ENCODE results near the gene NPHP1. TPM values are rescaled to one million over a fixed set of nuclear protein-coding genes. Genes with fewer than 3 reads are reported as not detected.
A peak's percentile ranks its signal among the peaks of the same experiment; 100 is the strongest.
"Not testable (repeated sequence)": the region's sequence is repeated elsewhere in the genome, so short reads cannot be mapped to it uniquely, and the experiment has no call there.

The NPHP1 gene
- total RNA-seq, 2 donors from 2014 or later = 8.4 to 10.6 TPM

GRCh38 chr2:110167326-110168000 is 37.4 kb downstream of the NPHP1 start:
- Histone ChIP-seq H3K9ac (ENCODE audit: extremely low read depth, low read length, poor library complexity, severe bottlenecking) (no peak overlapping the region), H3K9me3 (ENCODE audit: control insufficient read depth, low read length) (no peaks in the 10 kb centered on the region), H3K27me3 (ENCODE audit: control insufficient read depth, insufficient read depth, low read length, poor library complexity, severe bottlenecking) (no peaks in the 10 kb centered on the region), H3K36me3 (ENCODE audit: control insufficient read depth, insufficient read depth, low read length) (no peaks in the 10 kb centered on the region), H3K27ac (ENCODE audit: low read depth, low read length) (no peak overlapping the region), H3K4me3 (ENCODE audit: low read length) (no peak overlapping the region), H3K4me1 (ENCODE audit: control insufficient read depth, insufficient read depth, low read length) (no peaks in the 10 kb centered on the region)
- peaks cover 10% of the 10 kb centered on the region for H3K4me1 Mint-ChIP-seq
- H3K9me3 Mint-ChIP-seq = no peaks in the 10 kb centered on the region
- DNase-seq = peak; percentile 55
- TF ChIP-seq, protein P1, sequence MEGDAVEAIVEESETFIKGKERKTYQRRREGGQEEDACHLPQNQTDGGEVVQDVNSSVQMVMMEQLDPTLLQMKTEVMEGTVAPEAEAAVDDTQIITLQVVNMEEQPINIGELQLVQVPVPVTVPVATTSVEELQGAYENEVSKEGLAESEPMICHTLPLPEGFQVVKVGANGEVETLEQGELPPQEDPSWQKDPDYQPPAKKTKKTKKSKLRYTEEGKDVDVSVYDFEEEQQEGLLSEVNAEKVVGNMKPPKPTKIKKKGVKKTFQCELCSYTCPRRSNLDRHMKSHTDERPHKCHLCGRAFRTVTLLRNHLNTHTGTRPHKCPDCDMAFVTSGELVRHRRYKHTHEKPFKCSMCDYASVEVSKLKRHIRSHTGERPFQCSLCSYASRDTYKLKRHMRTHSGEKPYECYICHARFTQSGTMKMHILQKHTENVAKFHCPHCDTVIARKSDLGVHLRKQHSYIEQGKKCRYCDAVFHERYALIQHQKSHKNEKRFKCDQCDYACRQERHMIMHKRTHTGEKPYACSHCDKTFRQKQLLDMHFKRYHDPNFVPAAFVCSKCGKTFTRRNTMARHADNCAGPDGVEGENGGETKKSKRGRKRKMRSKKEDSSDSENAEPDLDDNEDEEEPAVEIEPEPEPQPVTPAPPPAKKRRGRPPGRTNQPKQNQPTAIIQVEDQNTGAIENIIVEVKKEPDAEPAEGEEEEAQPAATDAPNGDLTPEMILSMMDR (conservative IDR thresholded peaks at IDR 0.05) = no peak
- H3K36me3 Mint-ChIP-seq (ENCODE audit: low read depth) = no peaks in the 10 kb centered on the region
- H3K4me3 Mint-ChIP-seq = no peak overlapping the region
- H3K27me3 Mint-ChIP-seq (ENCODE audit: insufficient read depth) = no peaks in the 10 kb centered on the region
- H3K27ac Mint-ChIP-seq = no peak overlapping the region
- WGBS, 2 experiments (ENCODE audit: insufficient coverage in 1 of 2, insufficient read length in 1 of 2) = 47 to 60% methylated on average over 4 to 5 of the region's 5 CpGs

DNA sequence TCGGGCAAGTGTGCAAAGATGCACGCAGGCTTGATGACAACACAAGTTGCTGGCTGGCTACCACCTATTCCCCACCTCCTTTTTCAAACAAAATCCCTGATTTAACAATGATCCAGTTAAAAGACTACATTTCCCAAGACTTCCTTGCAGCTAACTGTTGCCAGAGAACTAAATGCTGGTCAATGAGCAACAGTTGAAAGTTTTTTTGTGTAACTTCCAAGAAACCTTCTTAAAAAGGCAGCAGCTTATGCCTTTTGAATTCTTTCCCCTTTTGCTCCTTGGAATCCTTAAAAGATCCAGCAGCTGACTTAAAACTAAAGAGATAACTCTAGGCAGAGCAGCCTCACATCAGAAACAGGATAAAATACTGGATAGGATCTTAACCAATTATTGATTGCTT is 38.5 kb downstream of the NPHP1 start:
- Histone ChIP-seq H3K4me1 (ENCODE audit: control insufficient read depth, insufficient read depth, low read length) (no peaks in the 10 kb centered on the region), H3K4me3 (ENCODE audit: low read length) (no peak overlapping the region), H3K36me3 (ENCODE audit: control insufficient read depth, insufficient read depth, low read length) (no peaks in the 10 kb centered on the region), H3K9me3 (ENCODE audit: control insufficient read depth, low read length) (no peaks in the 10 kb centered on the region), H3K27me3 (ENCODE audit: control insufficient read depth, insufficient read depth, low read length, poor library complexity, severe bottlenecking) (no peaks in the 10 kb centered on the region), H3K27ac (ENCODE audit: low read depth, low read length) (no peak overlapping the region), H3K9ac (ENCODE audit: extremely low read depth, low read length, poor library complexity, severe bottlenecking) (no peak overlapping the region)
- H3K4me3 Mint-ChIP-seq = no peak overlapping the region
- H3K27me3 Mint-ChIP-seq (ENCODE audit: insufficient read depth) = no peaks in the 10 kb centered on the region
- TF ChIP-seq, protein P1 (conservative IDR thresholded peaks at IDR 0.05) = no peak
- H3K9me3 Mint-ChIP-seq = no peaks in the 10 kb centered on the region
- 76 to 89% methylated on average over 2 of the region's 2 CpGs for WGBS, 2 experiments (ENCODE audit: insufficient coverage in 1 of 2, insufficient read length in 1 of 2)
- H3K27ac Mint-ChIP-seq = no peak overlapping the region
- no peak for DNase-seq
- no peaks in the 10 kb centered on the region for H3K36me3 Mint-ChIP-seq (ENCODE audit: low read depth)
- peaks cover 10% of the 10 kb centered on the region for H3K4me1 Mint-ChIP-seq

DNA sequence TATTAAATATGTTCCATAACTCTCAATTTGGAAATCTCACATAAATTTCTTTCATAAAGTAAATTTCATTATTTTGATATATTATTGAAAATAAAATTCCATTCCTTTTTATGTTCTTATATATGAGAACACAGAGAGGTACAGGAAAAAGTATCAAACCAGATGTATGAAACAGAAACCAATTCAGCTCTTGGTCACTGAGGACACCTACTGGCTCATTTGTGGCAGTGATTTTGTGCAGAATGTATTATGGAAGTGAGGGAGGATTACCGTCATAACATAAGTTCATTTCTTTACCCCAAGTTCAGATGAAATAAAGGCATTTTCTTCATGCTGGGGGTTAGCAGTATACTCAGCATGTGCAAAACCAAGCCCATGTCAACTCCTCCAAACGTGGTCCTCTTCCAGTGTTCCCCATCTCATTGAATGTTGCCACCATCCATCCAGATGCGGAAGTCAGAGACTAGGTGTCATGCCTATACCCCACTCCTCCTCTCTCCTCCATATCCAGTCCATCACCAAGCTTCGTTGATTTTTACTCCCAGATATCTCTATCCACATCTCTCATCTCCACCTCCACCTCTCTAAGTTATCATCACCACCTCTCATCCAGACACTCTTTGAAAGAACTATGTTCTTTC is 47.5 kb downstream of the NPHP1 start:
- no peak for DNase-seq
- TF ChIP-seq, protein P1 (conservative IDR thresholded peaks at IDR 0.05) = peak; percentile 87
- Histone ChIP-seq H3K27me3 (ENCODE audit: control insufficient read depth, insufficient read depth, low read length, poor library complexity, severe bottlenecking) (no peaks in the 10 kb centered on the region), H3K4me1 (ENCODE audit: control insufficient read depth, insufficient read depth, low read length) (no peaks in the 10 kb centered on the region), H3K9me3 (ENCODE audit: control insufficient read depth, low read length) (peaks cover 28% of the 10 kb centered on the region), H3K4me3 (ENCODE audit: low read length) (no peak overlapping the region), H3K9ac (ENCODE audit: extremely low read depth, low read length, poor library complexity, severe bottlenecking) (no peak overlapping the region), H3K36me3 (ENCODE audit: control insufficient read depth, insufficient read depth, low read length) (no peaks in the 10 kb centered on the region), H3K27ac (ENCODE audit: low read depth, low read length) (no peak overlapping the region)
- no peak overlapping the region for H3K27ac Mint-ChIP-seq
- H3K36me3 Mint-ChIP-seq (ENCODE audit: low read depth) = peaks cover 15% of the 10 kb centered on the region
- no peaks in the 10 kb centered on the region for H3K4me1 Mint-ChIP-seq
- WGBS, 2 experiments (ENCODE audit: insufficient coverage in 1 of 2, insufficient read length in 1 of 2) = 60 to 79% methylated on average over 2 to 4 of the region's 4 CpGs
- H3K9me3 Mint-ChIP-seq = peaks cover 39% of the 10 kb centered on the region
- H3K27me3 Mint-ChIP-seq (ENCODE audit: insufficient read depth) = peaks cover 2% of the 10 kb centered on the region
- no peak overlapping the region for H3K4me3 Mint-ChIP-seq

DNA sequence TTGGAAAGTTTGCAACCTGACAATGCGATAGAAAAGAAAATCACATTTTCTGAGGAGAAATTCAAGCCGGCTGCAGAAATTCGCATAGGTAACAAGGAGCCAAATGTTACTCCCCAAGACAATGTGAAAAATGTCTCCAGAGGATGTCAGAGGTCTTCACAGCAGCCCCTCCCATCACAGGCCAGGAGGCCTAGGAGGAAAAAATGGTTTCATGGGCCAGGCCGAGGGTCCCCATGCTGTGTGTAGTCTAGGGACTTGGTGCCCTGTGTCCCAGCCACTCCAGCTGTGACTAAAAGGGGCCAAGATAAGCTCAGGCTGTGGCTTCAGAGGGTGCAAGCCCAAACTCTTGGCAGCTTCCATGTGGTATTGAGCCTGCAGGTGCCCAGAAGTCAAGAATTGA is 50.0 kb downstream of the NPHP1 start:
- not testable (repeated sequence) for H3K27ac ChIP-seq (ENCODE audit: low read depth, low read length); H3K4me3 Mint-ChIP-seq; H3K4me3 ChIP-seq (ENCODE audit: low read length); H3K27ac Mint-ChIP-seq; H3K27me3 Mint-ChIP-seq (ENCODE audit: insufficient read depth); H3K27me3 ChIP-seq (ENCODE audit: control insufficient read depth, insufficient read depth, low read length, poor library complexity, severe bottlenecking); DNase-seq; H3K9ac ChIP-seq (ENCODE audit: extremely low read depth, low read length, poor library complexity, severe bottlenecking); H3K4me1 Mint-ChIP-seq; H3K36me3 ChIP-seq (ENCODE audit: control insufficient read depth, insufficient read depth, low read length); H3K4me1 ChIP-seq (ENCODE audit: control insufficient read depth, insufficient read depth, low read length)
- H3K9me3 Mint-ChIP-seq = peaks cover 39% of the 10 kb centered on the region
- peaks cover 15% of the 10 kb centered on the region for H3K36me3 Mint-ChIP-seq (ENCODE audit: low read depth)
- H3K9me3 ChIP-seq (ENCODE audit: control insufficient read depth, low read length) = peaks cover 28% of the 10 kb centered on the region
- 93 to 97% methylated on average over 4 of the region's 4 CpGs for WGBS, 2 experiments (ENCODE audit: insufficient coverage in 1 of 2, insufficient read length in 1 of 2)

GRCh38 chr2:110154188-110154587 is 50.6 kb downstream of the NPHP1 start:
- not testable (repeated sequence) for H3K27me3 ChIP-seq (ENCODE audit: control insufficient read depth, insufficient read depth, low read length, poor library complexity, severe bottlenecking); H3K4me3 ChIP-seq (ENCODE audit: low read length); DNase-seq; H3K9ac ChIP-seq (ENCODE audit: extremely low read depth, low read length, poor library complexity, severe bottlenecking); H3K36me3 ChIP-seq (ENCODE audit: control insufficient read depth, insufficient read depth, low read length); H3K4me1 ChIP-seq (ENCODE audit: control insufficient read depth, insufficient read depth, low read length); H3K27ac Mint-ChIP-seq; H3K27ac ChIP-seq (ENCODE audit: low read depth, low read length); H3K27me3 Mint-ChIP-seq (ENCODE audit: insufficient read depth); H3K4me3 Mint-ChIP-seq; H3K4me1 Mint-ChIP-seq
- 90 to 94% methylated on average over 2 of the region's 2 CpGs for WGBS, 2 experiments (ENCODE audit: insufficient coverage in 1 of 2, insufficient read length in 1 of 2)
- H3K9me3 Mint-ChIP-seq = peaks cover 39% of the 10 kb centered on the region
- H3K36me3 Mint-ChIP-seq (ENCODE audit: low read depth) = peaks cover 15% of the 10 kb centered on the region
- peaks cover 28% of the 10 kb centered on the region for H3K9me3 ChIP-seq (ENCODE audit: control insufficient read depth, low read length)
